K562 (cell line): ENCODE results near the gene TRIP11.

Source experiments
- BACH1 ChIP-seq: fragments of 200-800 bp; sonication (Bioruptor generic); IDR thresholded peaks from 2 replicates; pipeline ENCODE4 v1.6.1; 2016; ENCODE audit warnings: missing genetic modification characterization, missing compliant biosample characterization
- CTCF ChIP-seq, 3 experiments: IDR thresholded peaks in 2 of 3; conservative IDR thresholded peaks in 1 of 3; 2 replicates each; pipeline ENCODE4 v1.5.1; 2011 to 2012; ENCODE audit warnings: low read length in 3 of 3, mild to moderate bottlenecking in 3 of 3, control low read depth in 2 of 3, improper control_type of control experiment in 1 of 3, inconsistent platforms in 1 of 3, low read depth in 1 of 3, mixed read lengths in 1 of 3, moderate library complexity in 1 of 3; ENCODE audit not compliant: insufficient read depth in 2 of 3
- EZH2 ChIP-seq: IDR thresholded peaks from 2 replicates; pipeline ENCODE4 v1.6.1; 2012; ENCODE audit warnings: low read depth, mild to moderate bottlenecking, inconsistent platforms, low read length, borderline replicate concordance
- FOXA3 ChIP-seq, 2 experiments: fragments of 450-650 bp in 1 of 2; sonication (generic) in 1 of 2; formaldehyde crosslinking; IDR thresholded peaks in 1 of 2; conservative IDR thresholded peaks in 1 of 2; 2 replicates each; pipeline versions ENCODE4 v1.4.0 to v1.8.0; 2020 to 2022; ENCODE audit warnings: mild to moderate bottlenecking in 2 of 2, missing genetic modification reagents in 1 of 2
- FOXJ2 ChIP-seq: fragments of 200-800 bp; sonication (Bioruptor generic); IDR thresholded peaks from 2 replicates; pipeline ENCODE4 v1.6.1; 2016; ENCODE audit warnings: missing genetic modification characterization, missing compliant biosample characterization
- HBP1 ChIP-seq: fragments of 450-650 bp; formaldehyde crosslinking; IDR thresholded peaks from 2 replicates; pipeline ENCODE4 v1.4.0; 2022; ENCODE audit warnings: missing genetic modification characterization
- MAX ChIP-seq: sonication (generic); formaldehyde crosslinking; IDR thresholded peaks from 2 replicates; pipeline ENCODE4 v1.9.0; 2022; ENCODE audit warnings: mild to moderate bottlenecking, missing genetic modification reagents
- POLR2AphosphoS5 ChIP-seq: IDR thresholded peaks from 2 replicates; pipeline ENCODE4 v1.6.1; 2011; ENCODE audit warnings: mild to moderate bottlenecking, low read depth, low read length, moderate library complexity; ENCODE audit not compliant: control insufficient read depth, insufficient read depth
- RAD51 ChIP-seq: fragments of 450-650 bp; IDR thresholded peaks from 2 replicates; pipeline ENCODE4 v1.7.1; 2016; ENCODE audit warnings: low read depth, mild to moderate bottlenecking, borderline replicate concordance
- REST ChIP-seq, 2 experiments: fragments of 450-650 bp; formaldehyde crosslinking in 1 of 2; IDR thresholded peaks; 2 replicates each; pipeline versions ENCODE4 v1.4.0 to v1.6.1; 2014 to 2020; ENCODE audit warnings: mild to moderate bottlenecking in 2 of 2, borderline replicate concordance in 1 of 2, low read depth in 1 of 2
- TARDBP ChIP-seq: fragments of 450-650 bp; IDR thresholded peaks from 2 replicates; pipeline ENCODE4 v1.6.1; 2016
- TBP ChIP-seq: optimal IDR thresholded peaks from 2 replicates; pipeline ENCODE3; 2011; ENCODE audit warnings: low read depth, low read length, improper control_type of control experiment
- ZBTB26 ChIP-seq: fragments of 450-650 bp; formaldehyde crosslinking; IDR thresholded peaks from 2 replicates; pipeline ENCODE4 v1.4.0; 2022; ENCODE audit warnings: missing genetic modification characterization
- ZNF609 ChIP-seq: sonication (generic); formaldehyde crosslinking; IDR thresholded peaks from 2 replicates; pipeline ENCODE4 v1.8.1; 2023; ENCODE audit warnings: missing genetic modification reagents, mild to moderate bottlenecking, borderline replicate concordance

GRCh38 chr14:91931478-91932088 lies 108.3 kb downstream of the TRIP11 start:
- no peak for TF ChIP-seq CTCF (IDR thresholded peaks at IDR 0.05 in 2 of 3, conservative IDR thresholded peaks at IDR 0.05 in 1 of 3; ENCODE audit: insufficient read depth in 2 of 3, low read depth in 1 of 3, low read length in 3 of 3)
- no peak for TF ChIP-seq FOXA3 (CRISPR knock-in tag; conservative IDR thresholded peaks at IDR 0.05 in 1 of 2, IDR thresholded peaks at IDR 0.05 in 1 of 2)
- no peak for TF ChIP-seq REST (IDR thresholded peaks at IDR 0.05; ENCODE audit: borderline replicate concordance)
- no peak for TF ChIP-seq REST (CRISPR knock-in tag; IDR thresholded peaks at IDR 0.05; ENCODE audit: low read depth)
- no peak for TF ChIP-seq TBP
- TF ChIP-seq ZBTB26 (CRISPR knock-in tag) = no peak
- TF ChIP-seq TARDBP = no peak
- TF ChIP-seq FOXJ2 = no peak
- no peak for TF ChIP-seq HBP1 (CRISPR knock-in tag)
- TF ChIP-seq POLR2AphosphoS5 = no peak
- no peak for TF ChIP-seq ZNF609 (CRISPR knock-in tag)
- no peak for TF ChIP-seq EZH2
- TF ChIP-seq BACH1 = no peak
- no peak for TF ChIP-seq RAD51
- no peak for TF ChIP-seq MAX (CRISPR knock-in tag)
